T-helper 1 cell treated with Interleukin-12 subunit alpha and Interleukin-12 subunit beta and Interleukin-4 antibody, amounts not matched to agents 30 μg/mL and 1 μg/mL, for 36 hours (primary cell): Measurements from ENCODE around the gene GJA8.
"Not testable (repeated sequence)": the region's sequence is repeated elsewhere in the genome, so short reads cannot be mapped to it uniquely, and the experiment has no call there.

ENCODE experiments used
- H3K27ac Mint-ChIP-seq: one replicate; pipeline ENCODE4 v1.8.0; 2021; ENCODE audit warnings: mild to moderate bottlenecking, mixed read lengths
- H3K27me3 Mint-ChIP-seq: one replicate; pipeline ENCODE4 v1.8.0; 2021; ENCODE audit warnings: low read depth, mixed read lengths
- H3K36me3 Mint-ChIP-seq: one replicate; pipeline ENCODE4 v1.8.0; 2021; ENCODE audit warnings: low read depth, mixed read lengths
- H3K4me1 Mint-ChIP-seq: one replicate; pipeline ENCODE4 v1.8.0; 2021; ENCODE audit warnings: low read depth, mixed read lengths
- H3K4me3 Mint-ChIP-seq: one replicate; pipeline ENCODE4 v1.8.0; 2021; ENCODE audit warnings: mild to moderate bottlenecking, moderate library complexity, mixed read lengths
- H3K9me3 Mint-ChIP-seq: one replicate; pipeline ENCODE4 v1.8.0; 2021; ENCODE audit warnings: mixed read lengths

GJA8 gene

GRCh38 chr1:147904726-147905125, 2.1 kb downstream of the GJA8 start:
- peaks cover 8% of the 10 kb centered on the region for H3K4me1 Mint-ChIP-seq
- H3K27ac Mint-ChIP-seq: no peak overlapping the region
- no peaks in the 10 kb centered on the region for H3K36me3 Mint-ChIP-seq
- H3K27me3 Mint-ChIP-seq: peaks cover 18% of the 10 kb centered on the region
- no peaks in the 10 kb centered on the region for H3K9me3 Mint-ChIP-seq
- H3K4me3 Mint-ChIP-seq: no peak overlapping the region

- no peaks in the 10 kb centered on the region for H3K36me3 Mint-ChIP-seq
- H3K27me3 Mint-ChIP-seq: peaks cover 12% of the 10 kb centered on the region
- H3K27ac Mint-ChIP-seq: no peak overlapping the region
- H3K4me1 Mint-ChIP-seq: peaks cover 8% of the 10 kb centered on the region
- H3K4me3 Mint-ChIP-seq: no peak overlapping the region
- H3K9me3 Mint-ChIP-seq: no peaks in the 10 kb centered on the region
Observed at GRCh38 chr1:147907786-147908509, 5.4 kb downstream of the GJA8 start.

GRCh38 chr1:147912553-147912952, 10.0 kb downstream of the GJA8 start:
- no peaks in the 10 kb centered on the region for H3K36me3 Mint-ChIP-seq
- no peak overlapping the region for H3K4me3 Mint-ChIP-seq
- H3K9me3 Mint-ChIP-seq: no peaks in the 10 kb centered on the region
- H3K4me1 Mint-ChIP-seq: no peaks in the 10 kb centered on the region
- peaks cover 41% of the 10 kb centered on the region for H3K27me3 Mint-ChIP-seq
- H3K27ac Mint-ChIP-seq: no peak overlapping the region

GRCh38 chr1:147913362-147913942, 10.9 kb downstream of the GJA8 start:
- Mint-ChIP-seq H3K36me3 (no peaks in the 10 kb centered on the region), H3K4me1 (no peaks in the 10 kb centered on the region), H3K27me3 (peaks cover 45% of the 10 kb centered on the region), H3K27ac (no peak overlapping the region), H3K9me3 (no peaks in the 10 kb centered on the region), H3K4me3 (no peak overlapping the region)

GRCh38 chr1:147919896-147920295, 17.3 kb downstream of the GJA8 start:
- Mint-ChIP-seq H3K4me1 (no peaks in the 10 kb centered on the region), H3K9me3 (no peaks in the 10 kb centered on the region), H3K27ac (no peak overlapping the region), H3K36me3 (no peaks in the 10 kb centered on the region), H3K27me3 (peaks cover 42% of the 10 kb centered on the region), H3K4me3 (no peak overlapping the region)

GRCh38 chr1:147924813-147925212, 22.2 kb downstream of the GJA8 start:
- no peaks in the 10 kb centered on the region for H3K9me3 Mint-ChIP-seq
- H3K4me1 Mint-ChIP-seq: peaks cover 5% of the 10 kb centered on the region
- no peaks in the 10 kb centered on the region for H3K36me3 Mint-ChIP-seq
- no peak overlapping the region for H3K27ac Mint-ChIP-seq
- H3K4me3 Mint-ChIP-seq: no peak overlapping the region
- H3K27me3 Mint-ChIP-seq: peaks cover 10% of the 10 kb centered on the region

- H3K4me3 Mint-ChIP-seq, H3K27ac Mint-ChIP-seq, H3K27me3 Mint-ChIP-seq, H3K9me3 Mint-ChIP-seq, H3K36me3 Mint-ChIP-seq: not testable (repeated sequence)
- peaks cover 21% of the 10 kb centered on the region for H3K4me1 Mint-ChIP-seq
Observed at GRCh38 chr1:147927215-147927614, 24.6 kb downstream of the GJA8 start.

GRCh38 chr1:147927689-147928088, 25.1 kb downstream of the GJA8 start:
- H3K4me1 Mint-ChIP-seq: peaks cover 25% of the 10 kb centered on the region
- not testable (repeated sequence) for H3K9me3 Mint-ChIP-seq, H3K27me3 Mint-ChIP-seq, H3K27ac Mint-ChIP-seq, H3K4me3 Mint-ChIP-seq, H3K36me3 Mint-ChIP-seq

GRCh38 chr1:147928236-147929132, 25.9 kb downstream of the GJA8 start, which contains the start of gene GPR89B:
Gene GPR89B, plus strand, starts transcription at chr1:147928420. Its CDS starts 117 bp downstream, at chr1:147928537.
- Mint-ChIP-seq H3K4me3 (peak within 1 kb of the TSS; percentile 78), H3K27ac (peak within 1 kb of the TSS; percentile 73), H3K4me1 (peaks cover 25% of the 10 kb centered on the region)
- not testable (repeated sequence) for H3K36me3 Mint-ChIP-seq, H3K27me3 Mint-ChIP-seq, H3K9me3 Mint-ChIP-seq

GRCh38 chr1:147931137-147931536, 28.5 kb downstream of the GJA8 start:
- H3K27ac Mint-ChIP-seq: not testable (repeated sequence)

GRCh38 chr1:147935296-147935695, 32.7 kb downstream of the GJA8 start:
- not testable (repeated sequence) for H3K27me3 Mint-ChIP-seq, H3K9me3 Mint-ChIP-seq, H3K4me3 Mint-ChIP-seq, H3K27ac Mint-ChIP-seq
- Mint-ChIP-seq H3K4me1 (peaks cover 21% of the 10 kb centered on the region), H3K36me3 (peaks cover 13% of the 10 kb centered on the region)

More at GRCh38 chr1:147931137-147931536, 28.5 kb downstream of the GJA8 start:
- H3K4me1 Mint-ChIP-seq: peaks cover 27% of the 10 kb centered on the region
- H3K4me3 Mint-ChIP-seq, H3K9me3 Mint-ChIP-seq, H3K27me3 Mint-ChIP-seq, H3K36me3 Mint-ChIP-seq: not testable (repeated sequence)

GRCh38 chr1:147940456-147940855, 37.9 kb downstream of the GJA8 start:
- not testable (repeated sequence) for H3K36me3 Mint-ChIP-seq, H3K27ac Mint-ChIP-seq, H3K9me3 Mint-ChIP-seq, H3K4me1 Mint-ChIP-seq, H3K27me3 Mint-ChIP-seq, H3K4me3 Mint-ChIP-seq

GRCh38 chr1:147942563-147942962, 40.0 kb downstream of the GJA8 start:
- not testable (repeated sequence) for H3K4me3 Mint-ChIP-seq, H3K27me3 Mint-ChIP-seq, H3K27ac Mint-ChIP-seq, H3K4me1 Mint-ChIP-seq, H3K36me3 Mint-ChIP-seq, H3K9me3 Mint-ChIP-seq

GRCh38 chr1:147949517-147949916, 46.9 kb downstream of the GJA8 start:
- not testable (repeated sequence) for H3K27ac Mint-ChIP-seq, H3K4me1 Mint-ChIP-seq, H3K4me3 Mint-ChIP-seq, H3K9me3 Mint-ChIP-seq, H3K36me3 Mint-ChIP-seq, H3K27me3 Mint-ChIP-seq
